K562 (cell line): ENCODE measurements around the gene RPS27. TPM values are rescaled to one million over a fixed set of nuclear protein-coding genes. Genes with fewer than 3 reads are reported as not detected.
A peak's percentile ranks its signal among the peaks of the same experiment; 100 is the strongest.

Experiments used
- COPS2 ChIP-seq: fragments of 450-650 bp; conservative IDR thresholded peaks from 2 replicates; pipeline ENCODE4 v1.6.1; 2016; ENCODE audit warnings: mild to moderate bottlenecking, moderate library complexity
- ETV1 ChIP-seq: fragments of 450-650 bp; conservative IDR thresholded peaks from 2 replicates; pipeline ENCODE4 v1.6.1; 2016; ENCODE audit warnings: missing genetic modification characterization, control low read depth, low read depth, missing compliant biosample characterization
- FOXK2 ChIP-seq, 2 experiments: fragments of 450-650 bp; IDR thresholded peaks in 1 of 2; conservative IDR thresholded peaks in 1 of 2; 2 replicates each; pipeline ENCODE4 v1.6.1; 2016; ENCODE audit warnings: low read depth in 2 of 2, mild to moderate bottlenecking in 1 of 2
- HMGN3 ChIP-seq: IDR thresholded peaks from 2 replicates; pipeline ENCODE4 v1.6.1; 2011; ENCODE audit warnings: borderline replicate concordance, low read depth, mild to moderate bottlenecking, mixed read lengths, low read length; ENCODE audit not compliant: insufficient read length; ENCODE audit errors: extremely low read depth
- JUND ChIP-seq, 2 experiments: IDR thresholded peaks; 2 replicates in 1 of 2; 3 replicates in 1 of 2; pipeline ENCODE4 v1.6.1; 2011; ENCODE audit warnings: borderline replicate concordance in 2 of 2, low read depth in 2 of 2, low read length in 2 of 2, improper control_type of control experiment in 1 of 2, missing biosample characterization in 1 of 2, missing genetic modification characterization in 1 of 2, missing genetic modification reagents in 1 of 2
- KDM5B ChIP-seq: fragments of 200-600 bp; sonication (generic); IDR thresholded peaks from 2 replicates; pipeline ENCODE4 v1.6.1; 2012; ENCODE audit warnings: low read depth, mild to moderate bottlenecking, moderate library complexity, low read length, control low read depth, inconsistent platforms; ENCODE audit not compliant: insufficient replicate concordance
- L3MBTL2 ChIP-seq: fragments of 450-650 bp; IDR thresholded peaks from 2 replicates; pipeline ENCODE4 v1.6.1; 2016; ENCODE audit warnings: mild to moderate bottlenecking, moderate library complexity
- MEF2A ChIP-seq: IDR thresholded peaks from 2 replicates; pipeline ENCODE4 v1.6.1; 2011; ENCODE audit warnings: low read depth, mild to moderate bottlenecking, low read length, moderate library complexity; ENCODE audit not compliant: control insufficient read depth
- RUNX1 ChIP-seq: sonication (generic); IDR thresholded peaks from 2 replicates; pipeline ENCODE4 v1.6.1; 2016; ENCODE audit warnings: antibody characterized with exemption, low read depth
- SUPT5H ChIP-seq: fragments of 450-650 bp; IDR thresholded peaks from 2 replicates; pipeline ENCODE4 v1.6.1; 2016
- TEAD1 ChIP-seq, 2 experiments: fragments of 450-650 bp in 1 of 2; sonication (generic) in 1 of 2; formaldehyde crosslinking; IDR thresholded peaks; 2 replicates each; pipeline versions ENCODE4 v1.4.0 to v1.8.0; 2020 to 2022; ENCODE audit warnings: mild to moderate bottlenecking in 2 of 2, missing genetic modification reagents in 1 of 2
- TEAD2 ChIP-seq: fragments of 450-650 bp; IDR thresholded peaks from 2 replicates; pipeline ENCODE4 v1.6.1; 2016; ENCODE audit warnings: missing genetic modification characterization, control low read depth, missing compliant biosample characterization
- polyA plus RNA-seq, 8 experiments: library from polyadenylated mRNA; depleted of rRNA in 4 of 8; stranded (reverse) in 5 of 8; unstranded in 3 of 8; fragments of >200 nt; fragmentation: Nextera tagmentation in 2 of 8; fragmentation: Illumina TruSeq in 1 of 8; extraction: Ambion mirVana in 2 of 8; extraction: Trizol in 1 of 8; gene quantifications; 2 replicates each; pipeline versions ENCODE4 v1.2.1 to v1.2.3, GENCODE V29; 2011 to 2014; ENCODE audit warnings: inconsistent platforms in 1 of 8, missing spikeins in 1 of 8
- total RNA-seq, 7 experiments: library from RNA; depleted of rRNA in 6 of 7; stranded (reverse); fragments of >200 nt in 6 of 7; fragmentation: Illumina TruSeq in 2 of 7; extraction: Trizol in 2 of 7; gene quantifications; 2 replicates each; pipeline versions ENCODE4 v1.2.1 to v1.2.3, GENCODE V29; 2011 to 2021; ENCODE audit warnings: low replicate concordance in 1 of 7
- TF ChIP-seq, protein P1 (sequence below), 2 experiments: fragments of 450-650 bp in 1 of 2; sonication (generic) in 1 of 2; formaldehyde crosslinking in 1 of 2; IDR thresholded peaks; 2 replicates each; pipeline versions ENCODE4 v1.7.1 to v1.9.0; 2016 to 2022; ENCODE audit warnings: inconsistent platforms in 1 of 2, mild to moderate bottlenecking in 1 of 2, missing genetic modification reagents in 1 of 2
- TF ChIP-seq, protein P2 (sequence below): sonication (generic); formaldehyde crosslinking; IDR thresholded peaks from 2 replicates; pipeline ENCODE4 v1.8.1; 2023; ENCODE audit warnings: mild to moderate bottlenecking, missing genetic modification reagents

The RPS27 gene
- total and polyA plus RNA-seq, 9 of the 15 experiments (the other 6 are each of a cell fraction or from before 2014, with no cell fraction given), result 2,091 to 9,377 (median 6,706) TPM

DNA sequence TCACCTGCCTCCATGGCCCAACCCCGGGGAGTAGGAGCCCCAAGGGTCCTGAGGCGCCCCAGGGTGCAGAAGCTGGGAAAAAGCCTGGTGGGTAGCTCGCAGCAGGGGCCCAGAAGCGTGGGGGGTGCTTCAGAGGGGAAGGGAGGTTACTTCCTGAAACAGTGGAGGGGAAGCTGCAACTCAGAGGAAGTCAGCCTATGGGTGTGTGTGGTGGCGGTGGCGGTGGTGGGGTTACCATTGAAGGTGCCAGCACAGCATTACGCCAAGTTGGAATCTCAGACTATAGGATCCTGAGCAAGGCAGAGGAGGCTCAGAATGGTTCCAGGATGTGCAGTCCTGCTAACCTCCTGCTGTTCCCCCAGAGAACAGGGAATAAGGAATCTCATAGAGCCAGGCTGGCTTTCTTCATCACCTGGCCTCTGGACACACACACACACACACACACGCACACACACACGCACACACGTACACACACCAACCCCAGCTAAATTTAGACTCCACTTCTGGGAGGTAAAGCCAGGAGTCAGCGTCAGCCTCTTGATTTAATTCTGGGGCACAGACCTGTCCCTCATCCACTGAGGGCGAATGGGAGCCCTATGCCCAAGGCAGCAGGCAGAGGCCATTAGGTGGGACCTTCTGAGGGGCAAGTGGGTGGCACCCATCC is 45.3 kb upstream of the RPS27 start (continued):
- TF ChIP-seq, protein P1, sequence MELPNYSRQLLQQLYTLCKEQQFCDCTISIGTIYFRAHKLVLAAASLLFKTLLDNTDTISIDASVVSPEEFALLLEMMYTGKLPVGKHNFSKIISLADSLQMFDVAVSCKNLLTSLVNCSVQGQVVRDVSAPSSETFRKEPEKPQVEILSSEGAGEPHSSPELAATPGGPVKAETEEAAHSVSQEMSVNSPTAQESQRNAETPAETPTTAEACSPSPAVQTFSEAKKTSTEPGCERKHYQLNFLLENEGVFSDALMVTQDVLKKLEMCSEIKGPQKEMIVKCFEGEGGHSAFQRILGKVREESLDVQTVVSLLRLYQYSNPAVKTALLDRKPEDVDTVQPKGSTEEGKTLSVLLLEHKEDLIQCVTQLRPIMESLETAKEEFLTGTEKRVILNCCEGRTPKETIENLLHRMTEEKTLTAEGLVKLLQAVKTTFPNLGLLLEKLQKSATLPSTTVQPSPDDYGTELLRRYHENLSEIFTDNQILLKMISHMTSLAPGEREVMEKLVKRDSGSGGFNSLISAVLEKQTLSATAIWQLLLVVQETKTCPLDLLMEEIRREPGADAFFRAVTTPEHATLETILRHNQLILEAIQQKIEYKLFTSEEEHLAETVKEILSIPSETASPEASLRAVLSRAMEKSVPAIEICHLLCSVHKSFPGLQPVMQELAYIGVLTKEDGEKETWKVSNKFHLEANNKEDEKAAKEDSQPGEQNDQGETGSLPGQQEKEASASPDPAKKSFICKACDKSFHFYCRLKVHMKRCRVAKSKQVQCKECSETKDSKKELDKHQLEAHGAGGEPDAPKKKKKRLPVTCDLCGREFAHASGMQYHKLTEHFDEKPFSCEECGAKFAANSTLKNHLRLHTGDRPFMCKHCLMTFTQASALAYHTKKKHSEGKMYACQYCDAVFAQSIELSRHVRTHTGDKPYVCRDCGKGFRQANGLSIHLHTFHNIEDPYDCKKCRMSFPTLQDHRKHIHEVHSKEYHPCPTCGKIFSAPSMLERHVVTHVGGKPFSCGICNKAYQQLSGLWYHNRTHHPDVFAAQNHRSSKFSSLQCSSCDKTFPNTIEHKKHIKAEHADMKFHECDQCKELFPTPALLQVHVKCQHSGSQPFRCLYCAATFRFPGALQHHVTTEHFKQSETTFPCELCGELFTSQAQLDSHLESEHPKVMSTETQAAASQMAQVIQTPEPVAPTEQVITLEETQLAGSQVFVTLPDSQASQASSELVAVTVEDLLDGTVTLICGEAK (IDR thresholded peaks at IDR 0.05), result 0 out of 2 replicates have a peak, but pooled peaks have one; percentile 16
- TF ChIP-seq, protein P1 (CRISPR knock-in tag; IDR thresholded peaks at IDR 0.05), result no peak
- 0 out of 2 replicates have a peak, but pooled peaks have one; percentile 34 for TF ChIP-seq RUNX1
- TF ChIP-seq TEAD1 (CRISPR knock-in tag; IDR thresholded peaks at IDR 0.05), result peak in 1 of 2 experiments; percentile 50; a peak in 1 of 4 replicates
- 0 out of 2 replicates have a peak, but pooled peaks have one; percentile 5 for TF ChIP-seq L3MBTL2
- no peak for TF ChIP-seq COPS2
- TF ChIP-seq SUPT5H, result peak; percentile 57; the same call in 1 of the 2 replicates
- 0 out of 2 replicates have a peak, but pooled peaks have one; percentile 2 for TF ChIP-seq JUND (IDR thresholded peaks at IDR 0.05; ENCODE audit: borderline replicate concordance, low read depth, low read length)
- no peak; the same call in 2 of the 3 replicates for TF ChIP-seq JUND (tag; IDR thresholded peaks at IDR 0.05; ENCODE audit: borderline replicate concordance, low read depth, low read length)
- peak; percentile 68; the same call in 1 of the 2 replicates for TF ChIP-seq MEF2A
- peak; percentile 67 for TF ChIP-seq ETV1 (tag)
- peak; percentile 1 for TF ChIP-seq KDM5B
- TF ChIP-seq HMGN3, result no peak
- TF ChIP-seq, protein P2, sequence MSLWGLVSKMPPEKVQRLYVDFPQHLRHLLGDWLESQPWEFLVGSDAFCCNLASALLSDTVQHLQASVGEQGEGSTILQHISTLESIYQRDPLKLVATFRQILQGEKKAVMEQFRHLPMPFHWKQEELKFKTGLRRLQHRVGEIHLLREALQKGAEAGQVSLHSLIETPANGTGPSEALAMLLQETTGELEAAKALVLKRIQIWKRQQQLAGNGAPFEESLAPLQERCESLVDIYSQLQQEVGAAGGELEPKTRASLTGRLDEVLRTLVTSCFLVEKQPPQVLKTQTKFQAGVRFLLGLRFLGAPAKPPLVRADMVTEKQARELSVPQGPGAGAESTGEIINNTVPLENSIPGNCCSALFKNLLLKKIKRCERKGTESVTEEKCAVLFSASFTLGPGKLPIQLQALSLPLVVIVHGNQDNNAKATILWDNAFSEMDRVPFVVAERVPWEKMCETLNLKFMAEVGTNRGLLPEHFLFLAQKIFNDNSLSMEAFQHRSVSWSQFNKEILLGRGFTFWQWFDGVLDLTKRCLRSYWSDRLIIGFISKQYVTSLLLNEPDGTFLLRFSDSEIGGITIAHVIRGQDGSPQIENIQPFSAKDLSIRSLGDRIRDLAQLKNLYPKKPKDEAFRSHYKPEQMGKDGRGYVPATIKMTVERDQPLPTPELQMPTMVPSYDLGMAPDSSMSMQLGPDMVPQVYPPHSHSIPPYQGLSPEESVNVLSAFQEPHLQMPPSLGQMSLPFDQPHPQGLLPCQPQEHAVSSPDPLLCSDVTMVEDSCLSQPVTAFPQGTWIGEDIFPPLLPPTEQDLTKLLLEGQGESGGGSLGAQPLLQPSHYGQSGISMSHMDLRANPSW, result no peak
- TF ChIP-seq TEAD2 (tag), result no peak
- 0 out of 4 replicates have a peak, but pooled peaks of 1 of the 2 experiments have one; percentile 22 for TF ChIP-seq FOXK2 (conservative IDR thresholded peaks at IDR 0.05 in 1 of 2, IDR thresholded peaks at IDR 0.05 in 1 of 2; ENCODE audit: low read depth in 2 of 2)
